GM20000 (cell line): ENCODE results near the gene SOCS1.

Experiments used
- DNase-seq: peaks from one replicate; pipeline ENCODE4 v3.0.0; 2012; ENCODE audit warnings: low spot score
- TF ChIP-seq, protein P1 (sequence below): IDR thresholded peaks from 2 replicates; pipeline ENCODE4 v1.5.1; 2012; ENCODE audit warnings: mild to moderate bottlenecking, control low read depth; ENCODE audit errors: extremely low read depth, missing control alignments

Gene SOCS1

DNA sequence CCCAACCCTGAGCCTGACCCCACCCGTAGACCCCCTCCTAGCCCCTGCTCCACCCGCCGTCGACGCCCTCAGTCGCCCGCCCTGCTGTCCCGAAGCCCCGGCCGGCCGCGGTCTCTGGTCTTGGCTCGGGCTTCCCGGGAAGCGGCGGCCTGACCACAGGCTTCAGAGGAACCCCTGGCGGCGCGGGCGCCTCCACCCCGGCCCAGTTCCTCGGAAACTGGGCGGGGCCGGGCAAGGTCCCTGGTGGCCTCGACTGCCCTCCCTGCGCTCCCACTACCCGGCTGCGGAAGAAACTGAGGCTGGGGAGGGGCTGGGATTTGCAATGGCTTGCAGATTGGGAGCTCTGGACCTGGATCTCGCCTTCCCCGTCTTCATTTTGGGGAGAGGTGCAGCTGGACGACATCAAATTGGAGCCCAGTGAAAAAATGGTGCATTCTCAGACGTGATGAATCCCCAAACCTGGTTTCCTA, 692 bp upstream of the SOCS1 start:
- no peak for DNase-seq
- TF ChIP-seq, protein P1, sequence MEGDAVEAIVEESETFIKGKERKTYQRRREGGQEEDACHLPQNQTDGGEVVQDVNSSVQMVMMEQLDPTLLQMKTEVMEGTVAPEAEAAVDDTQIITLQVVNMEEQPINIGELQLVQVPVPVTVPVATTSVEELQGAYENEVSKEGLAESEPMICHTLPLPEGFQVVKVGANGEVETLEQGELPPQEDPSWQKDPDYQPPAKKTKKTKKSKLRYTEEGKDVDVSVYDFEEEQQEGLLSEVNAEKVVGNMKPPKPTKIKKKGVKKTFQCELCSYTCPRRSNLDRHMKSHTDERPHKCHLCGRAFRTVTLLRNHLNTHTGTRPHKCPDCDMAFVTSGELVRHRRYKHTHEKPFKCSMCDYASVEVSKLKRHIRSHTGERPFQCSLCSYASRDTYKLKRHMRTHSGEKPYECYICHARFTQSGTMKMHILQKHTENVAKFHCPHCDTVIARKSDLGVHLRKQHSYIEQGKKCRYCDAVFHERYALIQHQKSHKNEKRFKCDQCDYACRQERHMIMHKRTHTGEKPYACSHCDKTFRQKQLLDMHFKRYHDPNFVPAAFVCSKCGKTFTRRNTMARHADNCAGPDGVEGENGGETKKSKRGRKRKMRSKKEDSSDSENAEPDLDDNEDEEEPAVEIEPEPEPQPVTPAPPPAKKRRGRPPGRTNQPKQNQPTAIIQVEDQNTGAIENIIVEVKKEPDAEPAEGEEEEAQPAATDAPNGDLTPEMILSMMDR, result no peak

DNA sequence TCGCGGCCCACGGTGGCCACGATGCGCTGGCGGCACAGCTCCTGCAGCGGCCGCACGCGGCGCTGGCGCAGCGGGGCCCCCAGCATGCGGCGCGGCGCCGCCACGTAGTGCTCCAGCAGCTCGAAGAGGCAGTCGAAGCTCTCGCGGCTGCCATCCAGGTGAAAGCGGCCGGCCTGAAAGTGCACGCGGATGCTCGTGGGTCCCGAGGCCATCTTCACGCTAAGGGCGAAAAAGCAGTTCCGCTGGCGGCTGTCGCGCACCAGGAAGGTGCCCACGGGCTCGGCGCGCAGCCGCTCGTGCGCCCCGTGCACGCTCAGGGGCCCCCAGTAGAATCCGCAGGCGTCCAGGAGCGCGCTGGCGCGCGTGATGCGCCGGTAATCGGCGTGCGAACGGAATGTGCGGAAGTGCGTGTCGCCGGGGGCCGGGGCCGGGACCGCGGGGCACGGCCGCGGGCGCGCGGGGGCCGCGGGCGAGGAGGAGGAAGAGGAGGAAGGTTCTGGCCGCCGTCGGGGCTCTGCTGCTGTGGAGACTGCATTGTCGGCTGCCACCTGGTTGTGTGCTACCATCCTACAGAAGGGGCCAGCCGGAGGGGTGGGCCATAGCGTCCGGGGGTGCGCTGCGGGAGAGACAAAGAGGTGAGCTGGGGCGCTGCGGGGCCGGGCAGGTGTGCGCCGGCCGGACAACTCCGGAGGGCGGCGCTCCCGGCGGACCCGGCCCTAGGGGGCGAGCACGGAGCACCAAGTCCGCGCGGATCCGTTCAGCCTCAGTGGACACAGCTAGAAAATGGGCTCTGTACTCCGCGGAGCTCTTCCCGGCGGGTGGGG, 879 bp downstream of the SOCS1 start:
- TF ChIP-seq, protein P1, result peak; percentile 28
- DNase-seq, result peak; percentile 73

DNA sequence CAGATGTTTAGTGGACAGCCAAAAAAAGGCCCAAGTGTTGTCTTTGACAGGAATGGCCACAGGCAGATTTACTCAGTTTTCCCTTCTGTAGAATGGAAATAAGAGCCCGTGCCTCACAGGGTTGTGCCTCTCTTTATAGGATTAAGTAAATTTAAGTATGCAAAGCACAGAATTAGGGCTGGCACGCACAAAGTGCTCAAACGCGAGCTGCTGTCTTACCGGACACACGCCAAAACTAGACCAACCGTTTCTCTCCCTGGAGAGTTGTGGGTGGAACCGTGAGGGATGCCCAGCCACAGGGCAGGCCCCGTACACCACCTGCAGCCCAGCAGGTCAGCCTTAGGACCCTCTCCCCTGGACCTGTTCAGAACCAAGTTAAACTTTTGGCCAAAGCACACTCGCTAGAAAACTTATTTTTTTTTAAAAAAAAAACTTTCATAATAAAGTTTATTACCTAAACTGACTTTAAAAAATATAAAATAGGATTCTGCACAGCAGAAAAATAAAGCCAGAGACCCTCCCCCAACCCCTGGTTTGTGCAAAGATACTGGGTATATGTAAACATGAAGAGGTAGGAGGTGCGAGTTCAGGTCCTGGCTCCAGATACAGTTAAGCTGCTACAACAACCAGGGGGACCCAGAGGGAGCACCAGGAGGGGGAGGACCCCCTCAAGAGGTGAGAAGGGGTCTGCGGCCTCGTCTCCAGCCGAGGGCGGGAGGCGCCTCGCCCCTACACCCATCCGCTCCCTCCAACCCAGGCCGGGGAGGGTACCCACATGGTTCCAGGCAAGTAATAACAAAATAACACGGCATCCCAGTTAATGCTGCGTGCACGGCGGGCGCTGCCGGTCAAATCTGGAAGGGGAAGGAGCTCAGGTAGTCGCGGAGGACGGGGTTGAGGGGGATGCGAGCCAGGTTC, 1.8 kb downstream of the SOCS1 start:
- TF ChIP-seq, protein P1, result no peak
- peak; percentile 55 for DNase-seq

DNA sequence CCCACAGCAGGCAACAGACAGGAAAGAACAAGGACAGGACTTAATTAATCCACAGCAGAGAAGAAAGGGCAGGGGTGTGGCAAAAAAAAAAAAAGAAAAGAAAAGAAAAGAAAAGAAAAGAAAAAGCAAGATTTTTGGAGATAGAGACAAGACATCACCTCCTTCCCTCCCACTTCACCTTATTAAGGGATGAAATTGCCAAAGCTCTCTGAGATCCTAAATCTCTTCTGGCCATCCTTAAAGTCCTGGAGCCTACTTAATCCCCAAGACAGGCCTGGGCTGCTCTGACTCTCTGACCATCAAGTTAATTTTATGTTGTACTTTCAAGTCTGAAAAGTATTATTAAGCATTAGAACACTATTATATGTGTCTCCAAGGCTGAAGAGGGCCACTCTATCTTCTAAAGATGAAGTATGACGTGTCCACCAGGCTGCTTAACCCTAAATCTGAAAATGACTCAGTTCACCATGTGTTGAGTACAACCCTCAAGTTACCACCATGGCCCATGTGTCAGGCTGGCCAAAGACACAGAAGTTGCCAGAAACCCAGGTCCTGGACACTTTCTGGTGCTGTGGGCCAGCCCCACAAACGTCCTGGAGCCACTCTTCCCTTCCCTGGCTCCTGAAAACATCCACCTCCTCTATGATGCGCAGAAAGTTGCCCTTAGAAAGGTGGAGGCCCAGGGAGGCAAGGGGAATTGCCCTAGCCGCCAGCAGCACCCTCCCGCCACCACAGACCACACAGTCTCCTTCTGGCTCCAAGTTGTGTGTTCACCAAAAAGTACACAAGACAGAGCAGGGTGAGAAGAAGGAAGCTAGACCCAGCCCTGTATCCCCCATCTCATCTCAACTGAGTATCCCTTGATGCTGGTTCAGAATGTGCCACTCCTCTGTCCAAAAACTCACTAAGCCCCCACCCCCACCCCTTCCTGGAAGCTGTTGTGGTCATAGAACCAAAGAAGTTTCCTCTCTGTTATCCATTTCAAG, 2.7 kb downstream of the SOCS1 start:
- TF ChIP-seq, protein P1, result no peak
- DNase-seq, result no peak

DNA sequence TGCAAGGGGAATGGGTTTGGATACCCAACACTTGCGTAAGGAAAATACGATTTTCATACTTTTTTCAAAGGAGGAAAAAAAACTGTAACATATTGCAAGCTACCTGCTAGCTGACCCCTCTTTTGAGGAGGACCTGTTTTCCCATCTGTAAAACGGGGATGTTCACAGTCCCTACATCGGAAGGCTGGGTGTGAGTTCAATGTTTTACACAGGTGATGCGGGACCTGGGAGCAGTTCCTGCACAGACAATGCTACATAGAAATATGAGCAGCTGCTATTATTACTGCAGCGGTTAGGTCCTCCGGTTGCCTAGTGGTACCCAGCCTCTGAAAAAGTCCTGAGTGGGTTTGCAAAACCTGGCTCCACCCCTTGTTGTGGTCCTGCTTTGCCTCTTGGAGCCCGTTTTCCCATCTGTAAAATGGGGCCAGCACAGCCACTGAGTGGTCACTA, 3.5 kb downstream of the SOCS1 start:
- TF ChIP-seq, protein P1, result no peak
- DNase-seq, result no peak

DNA sequence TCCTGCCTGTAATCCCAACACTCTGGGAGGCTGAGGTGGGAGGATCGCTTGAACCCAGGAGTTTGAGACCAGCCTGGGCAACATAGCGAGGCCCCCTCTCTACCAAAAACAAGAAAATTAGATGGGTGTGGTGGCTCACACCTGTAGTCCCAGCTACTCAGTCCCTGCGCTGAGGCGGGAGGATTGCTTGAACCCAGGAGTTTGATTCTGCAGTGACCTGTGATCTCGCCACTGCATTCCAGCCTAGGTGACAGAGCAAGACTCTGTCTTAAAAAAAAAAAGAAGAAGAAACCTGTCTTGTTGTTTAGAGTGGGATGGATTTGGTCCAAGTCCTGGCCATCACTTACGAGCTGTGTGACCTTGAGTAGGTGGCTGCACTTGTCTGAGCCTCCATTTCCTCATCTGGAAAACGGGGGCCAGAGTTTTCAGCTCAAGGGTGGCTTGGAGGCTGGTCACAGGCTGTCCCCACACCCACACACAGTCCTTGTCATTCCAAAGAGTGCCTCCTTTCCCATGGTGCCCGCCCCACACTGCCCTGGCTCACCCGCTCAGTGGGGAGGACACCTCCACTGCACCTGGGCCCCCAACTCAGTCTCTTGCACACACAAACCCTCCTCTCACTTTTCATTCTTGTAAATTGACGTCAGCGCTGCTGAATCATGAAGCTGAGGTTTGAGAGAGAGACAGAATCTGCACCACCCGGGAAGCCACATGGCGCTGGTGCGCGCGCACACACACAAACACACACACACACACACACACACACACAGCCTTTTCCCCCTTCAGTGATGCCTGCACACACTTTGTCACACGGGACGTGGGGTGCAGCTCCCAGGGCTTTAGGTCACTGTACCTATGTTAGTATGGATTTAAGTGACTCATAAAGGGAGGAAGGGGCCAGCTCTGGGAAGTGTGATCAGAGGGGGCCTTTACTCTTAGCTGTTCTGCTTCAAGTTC, 4.2 kb downstream of the SOCS1 start:
- DNase-seq, result peak; percentile 71
- TF ChIP-seq, protein P1, result no peak
